Activated gamma-delta T cell treated with Interleukin-2 at 50 U/mL for 16 hours (primary cell): ENCODE data around the gene OTUD3.
"Not testable (repeated sequence)": the region's sequence is repeated elsewhere in the genome, so short reads cannot be mapped to it uniquely, and the experiment has no call there.

Experiments
- DNase-seq: peaks from one replicate; pipeline ENCODE4 v3.0.0-alpha.2; 2020

The OTUD3 gene

GRCh38 chr1:19921310-19921709 is 39.1 kb downstream of the OTUD3 start:
- DNase-seq, result no peak

GRCh38 chr1:19922015-19922688 is 40.0 kb downstream of the OTUD3 start:
- DNase-seq, result no peak

GRCh38 chr1:19923137-19923952 is 41.1 kb downstream of the OTUD3 start, which contains the start of gene PLA2G2E:
TSS of gene PLA2G2E (minus strand) at chr1:19923617. CDS start at chr1:19923559, 58 bp downstream.
- no peak for DNase-seq

- DNase-seq, result no peak
Measured at GRCh38 chr1:19923953-19924346, 41.8 kb downstream of the OTUD3 start.

- no peak for DNase-seq
Measured at GRCh38 chr1:19925342-19926070, 43.3 kb downstream of the OTUD3 start.

- no peak for DNase-seq
Measured at GRCh38 chr1:19926296-19927129, 44.3 kb downstream of the OTUD3 start.

- DNase-seq, result not testable (repeated sequence)
Measured at GRCh38 chr1:19927130-19927421, 44.9 kb downstream of the OTUD3 start.

GRCh38 chr1:19932866-19933265 is 50.7 kb downstream of the OTUD3 start:
- no peak for DNase-seq

- DNase-seq, result no peak
Measured at GRCh38 chr1:19934336-19934735, 52.1 kb downstream of the OTUD3 start.

- DNase-seq, result no peak
Measured at GRCh38 chr1:19936061-19936750, 54.0 kb downstream of the OTUD3 start.

GRCh38 chr1:19938472-19938871 is 56.3 kb downstream of the OTUD3 start:
- no peak for DNase-seq

GRCh38 chr1:19940486-19941205 is 58.5 kb downstream of the OTUD3 start:
- DNase-seq, result no peak

GRCh38 chr1:19941206-19941568 is 59.0 kb downstream of the OTUD3 start:
- no peak for DNase-seq

GRCh38 chr1:19942088-19942487 is 59.9 kb downstream of the OTUD3 start:
- no peak for DNase-seq

- DNase-seq, result no peak
Measured at GRCh38 chr1:19942657-19943056, 60.5 kb downstream of the OTUD3 start.

GRCh38 chr1:19945914-19946313 is 63.7 kb downstream of the OTUD3 start:
- DNase-seq, result no peak

- DNase-seq, result no peak
Measured at GRCh38 chr1:19946331-19946751, 64.1 kb downstream of the OTUD3 start.

GRCh38 chr1:19946971-19947370 is 64.8 kb downstream of the OTUD3 start:
- DNase-seq, result no peak

GRCh38 chr1:19949016-19949415 is 66.8 kb downstream of the OTUD3 start:
- DNase-seq, result no peak

GRCh38 chr1:19954059-19954458 is 71.9 kb downstream of the OTUD3 start:
- DNase-seq, result no peak

- no peak for DNase-seq
Measured at GRCh38 chr1:19955534-19956170, 73.5 kb downstream of the OTUD3 start.
